HepG2 (cell line): ENCODE data around the gene ADI1. TPM values are rescaled to one million over a fixed set of nuclear protein-coding genes. Genes with fewer than 3 reads are reported as not detected.

Experiments used
- AKAP8 ChIP-seq: sonication (generic); formaldehyde crosslinking; IDR thresholded peaks from 2 replicates; pipeline ENCODE4 v1.5.1; 2020; ENCODE audit warnings: mild to moderate bottlenecking, missing genetic modification reagents
- GABPA ChIP-seq, 2 experiments: IDR thresholded peaks; 2 replicates each; pipeline ENCODE4 v1.6.1; 2011 to 2016; ENCODE audit warnings: low read depth in 2 of 2, low read length in 1 of 2, missing biosample characterization in 1 of 2, missing genetic modification characterization in 1 of 2
- HNRNPK ChIP-seq: fragments of 200-400 bp; formaldehyde crosslinking; IDR thresholded peaks from 2 replicates; pipeline ENCODE4 v1.6.1; 2018; ENCODE audit warnings: low read length, low read depth, moderate library complexity, mild to moderate bottlenecking; ENCODE audit not compliant: poor library complexity, severe bottlenecking
- ZFP36 ChIP-seq: fragments of 150-350 bp; IDR thresholded peaks from 2 replicates; pipeline ENCODE4 v1.6.1; 2018; ENCODE audit warnings: borderline replicate concordance, low read length, low read depth; ENCODE audit not compliant: partially characterized antibody
- ZNF572 ChIP-seq: sonication (generic); formaldehyde crosslinking; IDR thresholded peaks from 2 replicates; pipeline ENCODE4 v1.5.1; 2020; ENCODE audit warnings: mild to moderate bottlenecking, missing genetic modification reagents
- polyA plus RNA-seq, 8 experiments: library from polyadenylated mRNA; depleted of rRNA in 3 of 8; stranded (reverse) in 7 of 8; unstranded in 1 of 8; fragments of >200 nt; fragmentation: Illumina TruSeq in 4 of 8; extraction: Trizol in 4 of 8; gene quantifications; 2 replicates each; pipeline versions ENCODE4 v1.2.1 to v1.2.3, GENCODE V29; 2011 to 2016; ENCODE audit warnings: low read depth in 4 of 8, missing spikeins in 1 of 8, mixed read lengths in 1 of 8; ENCODE audit not compliant: insufficient read depth in 1 of 8
- total RNA-seq, 5 experiments: library from RNA; depleted of rRNA; stranded (reverse); fragments of >200 nt; fragmentation: Illumina TruSeq; extraction: Trizol; gene quantifications; 2 replicates each; pipeline ENCODE4 v1.2.3, GENCODE V29; 2016; ENCODE audit warnings: low read depth in 1 of 5
- TF ChIP-seq, protein P1 (sequence below): sonication (generic); formaldehyde crosslinking; IDR thresholded peaks from 2 replicates; pipeline ENCODE4 v1.4.0; 2020; ENCODE audit warnings: mild to moderate bottlenecking, missing genetic modification reagents
- TF ChIP-seq, protein P2 (sequence below): sonication (generic); formaldehyde crosslinking; IDR thresholded peaks from 2 replicates; pipeline ENCODE4 v1.4.0; 2020; ENCODE audit warnings: low read depth, missing genetic modification reagents
- TF ChIP-seq, protein P3 (sequence below): sonication (generic); formaldehyde crosslinking; conservative IDR thresholded peaks from 2 replicates; pipeline ENCODE4 v1.4.0; 2020; ENCODE audit warnings: mild to moderate bottlenecking, missing genetic modification reagents, moderate library complexity
- TF ChIP-seq, protein P4 (sequence below): sonication (generic); formaldehyde crosslinking; IDR thresholded peaks from 2 replicates; pipeline ENCODE4 v1.4.0; 2020; ENCODE audit warnings: low read depth, mild to moderate bottlenecking, missing genetic modification reagents

Gene ADI1
- total and polyA plus RNA-seq, 2 of the 13 experiments (the other 11 are each of a cell fraction or from before 2014, with no cell fraction given): 28.7 to 123 TPM

DNA sequence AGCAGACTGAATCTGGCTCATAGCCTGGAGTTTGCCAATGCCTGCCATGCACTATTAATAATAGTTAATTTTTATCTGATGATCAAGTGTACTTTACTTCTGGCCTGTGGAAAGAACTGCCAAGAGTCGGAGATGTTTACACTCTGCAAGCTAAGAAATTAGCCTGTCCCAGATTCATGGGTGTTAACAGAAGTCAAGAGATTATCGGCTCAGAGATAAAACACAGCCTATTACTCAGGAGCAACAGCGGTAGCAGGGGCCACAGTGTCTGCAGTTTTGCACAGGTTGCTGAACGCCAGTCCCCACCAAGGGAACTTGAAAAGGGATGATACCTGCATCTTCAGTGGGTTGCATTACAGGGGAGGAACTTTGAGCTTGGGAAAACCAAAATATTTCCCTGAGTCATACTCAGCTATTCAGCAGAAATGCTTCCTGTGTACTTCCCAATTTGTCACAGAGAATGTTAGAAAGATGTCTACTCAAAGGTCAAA is 4.3 kb upstream of the ADI1 start (continued):
- TF ChIP-seq, protein P1, sequence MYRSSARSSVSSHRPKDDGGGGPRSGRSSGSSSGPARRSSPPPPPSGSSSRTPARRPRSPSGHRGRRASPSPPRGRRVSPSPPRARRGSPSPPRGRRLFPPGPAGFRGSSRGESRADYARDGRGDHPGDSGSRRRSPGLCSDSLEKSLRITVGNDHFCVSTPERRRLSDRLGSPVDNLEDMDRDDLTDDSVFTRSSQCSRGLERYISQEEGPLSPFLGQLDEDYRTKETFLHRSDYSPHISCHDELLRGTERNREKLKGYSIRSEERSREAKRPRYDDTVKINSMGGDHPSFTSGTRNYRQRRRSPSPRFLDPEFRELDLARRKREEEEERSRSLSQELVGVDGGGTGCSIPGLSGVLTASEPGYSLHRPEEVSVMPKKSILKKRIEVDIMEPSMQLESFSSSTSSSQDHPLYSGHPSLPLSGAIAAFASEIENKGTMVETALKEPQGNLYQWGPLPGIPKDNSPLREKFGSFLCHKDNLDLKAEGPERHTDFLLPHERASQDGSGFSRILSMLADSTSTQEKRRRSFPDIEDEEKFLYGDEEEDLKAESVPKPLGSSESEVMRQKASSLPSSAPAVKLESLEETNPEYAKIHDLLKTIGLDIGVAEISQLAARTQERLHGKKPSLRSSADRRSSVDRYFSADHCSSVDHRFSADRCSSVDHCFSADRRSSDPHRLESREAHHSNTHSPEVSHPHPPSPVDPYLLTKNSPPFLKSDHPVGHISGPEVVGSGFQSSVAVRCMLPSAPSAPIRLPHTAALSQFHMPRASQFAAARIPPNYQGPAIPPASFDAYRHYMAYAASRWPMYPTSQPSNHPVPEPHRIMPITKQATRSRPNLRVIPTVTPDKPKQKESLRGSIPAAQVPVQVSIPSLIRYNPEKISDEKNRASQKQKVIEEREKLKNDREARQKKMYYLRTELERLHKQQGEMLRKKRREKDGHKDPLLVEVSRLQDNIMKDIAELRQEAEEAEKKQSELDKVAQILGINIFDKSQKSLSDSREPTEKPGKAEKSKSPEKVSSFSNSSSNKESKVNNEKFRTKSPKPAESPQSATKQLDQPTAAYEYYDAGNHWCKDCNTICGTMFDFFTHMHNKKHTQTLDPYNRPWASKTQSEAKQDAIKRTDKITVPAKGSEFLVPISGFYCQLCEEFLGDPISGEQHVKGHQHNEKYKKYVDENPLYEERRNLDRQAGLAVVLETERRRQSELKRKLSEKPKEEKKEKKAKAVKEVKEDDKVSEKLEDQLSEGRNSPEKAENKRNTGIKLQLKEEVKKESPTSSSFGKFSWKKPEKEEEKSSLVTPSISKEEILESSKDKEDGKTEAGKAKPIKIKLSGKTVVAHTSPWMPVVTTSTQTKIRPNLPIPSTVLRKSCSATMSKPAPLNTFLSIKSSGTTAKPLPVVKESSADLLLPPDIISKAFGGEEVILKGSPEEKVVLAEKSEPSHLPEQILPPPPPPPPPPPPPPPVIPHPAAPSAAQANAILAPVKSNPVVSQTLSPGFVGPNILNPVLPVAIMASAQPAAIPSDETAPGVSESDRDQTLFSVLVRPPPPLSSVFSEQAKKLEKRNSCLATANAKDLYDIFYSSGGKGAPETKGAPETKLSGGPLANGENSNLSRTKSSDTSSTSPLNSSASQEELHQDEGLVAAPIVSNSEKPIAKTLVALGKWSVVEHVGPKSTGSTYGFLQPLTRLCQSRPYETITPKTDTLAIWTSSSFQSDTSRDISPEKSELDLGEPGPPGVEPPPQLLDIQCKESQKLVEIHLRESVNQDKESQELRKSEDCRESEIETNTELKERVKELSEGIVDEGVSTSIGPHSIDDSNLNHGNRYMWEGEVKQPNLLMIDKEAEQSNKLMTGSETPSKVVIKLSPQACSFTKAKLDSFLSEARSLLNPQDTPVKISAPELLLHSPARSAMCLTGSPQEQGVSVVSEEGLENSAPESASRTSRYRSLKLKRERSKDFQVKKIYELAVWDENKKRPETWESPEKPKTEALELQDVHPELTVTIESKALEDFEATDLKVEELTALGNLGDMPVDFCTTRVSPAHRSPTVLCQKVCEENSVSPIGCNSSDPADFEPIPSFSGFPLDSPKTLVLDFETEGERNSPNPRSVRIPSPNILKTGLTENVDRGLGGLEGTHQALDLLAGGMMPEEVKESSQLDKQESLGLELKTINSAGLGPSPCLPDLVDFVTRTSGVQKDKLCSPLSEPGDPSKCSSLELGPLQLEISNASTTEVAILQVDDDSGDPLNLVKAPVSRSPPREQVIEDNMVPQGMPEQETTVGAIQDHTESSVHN (CRISPR knock-in tag): no peak
- no peak for TF ChIP-seq HNRNPK
- TF ChIP-seq, protein P2, sequence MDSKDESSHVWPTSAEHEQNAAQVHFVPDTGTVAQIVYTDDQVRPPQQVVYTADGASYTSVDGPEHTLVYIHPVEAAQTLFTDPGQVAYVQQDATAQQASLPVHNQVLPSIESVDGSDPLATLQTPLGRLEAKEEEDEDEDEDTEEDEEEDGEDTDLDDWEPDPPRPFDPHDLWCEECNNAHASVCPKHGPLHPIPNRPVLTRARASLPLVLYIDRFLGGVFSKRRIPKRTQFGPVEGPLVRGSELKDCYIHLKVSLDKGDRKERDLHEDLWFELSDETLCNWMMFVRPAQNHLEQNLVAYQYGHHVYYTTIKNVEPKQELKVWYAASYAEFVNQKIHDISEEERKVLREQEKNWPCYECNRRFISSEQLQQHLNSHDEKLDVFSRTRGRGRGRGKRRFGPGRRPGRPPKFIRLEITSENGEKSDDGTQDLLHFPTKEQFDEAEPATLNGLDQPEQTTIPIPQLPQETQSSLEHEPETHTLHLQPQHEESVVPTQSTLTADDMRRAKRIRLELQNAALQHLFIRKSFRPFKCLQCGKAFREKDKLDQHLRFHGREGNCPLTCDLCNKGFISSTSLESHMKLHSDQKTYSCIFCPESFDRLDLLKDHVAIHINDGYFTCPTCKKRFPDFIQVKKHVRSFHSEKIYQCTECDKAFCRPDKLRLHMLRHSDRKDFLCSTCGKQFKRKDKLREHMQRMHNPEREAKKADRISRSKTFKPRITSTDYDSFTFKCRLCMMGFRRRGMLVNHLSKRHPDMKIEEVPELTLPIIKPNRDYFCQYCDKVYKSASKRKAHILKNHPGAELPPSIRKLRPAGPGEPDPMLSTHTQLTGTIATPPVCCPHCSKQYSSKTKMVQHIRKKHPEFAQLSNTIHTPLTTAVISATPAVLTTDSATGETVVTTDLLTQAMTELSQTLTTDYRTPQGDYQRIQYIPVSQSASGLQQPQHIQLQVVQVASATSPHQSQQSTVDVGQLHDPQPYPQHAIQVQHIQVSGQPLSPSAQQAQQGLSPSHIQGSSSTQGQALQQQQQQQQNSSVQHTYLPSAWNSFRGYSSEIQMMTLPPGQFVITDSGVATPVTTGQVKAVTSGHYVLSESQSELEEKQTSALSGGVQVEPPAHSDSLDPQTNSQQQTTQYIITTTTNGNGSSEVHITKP: no peak
- TF ChIP-seq, protein P3, sequence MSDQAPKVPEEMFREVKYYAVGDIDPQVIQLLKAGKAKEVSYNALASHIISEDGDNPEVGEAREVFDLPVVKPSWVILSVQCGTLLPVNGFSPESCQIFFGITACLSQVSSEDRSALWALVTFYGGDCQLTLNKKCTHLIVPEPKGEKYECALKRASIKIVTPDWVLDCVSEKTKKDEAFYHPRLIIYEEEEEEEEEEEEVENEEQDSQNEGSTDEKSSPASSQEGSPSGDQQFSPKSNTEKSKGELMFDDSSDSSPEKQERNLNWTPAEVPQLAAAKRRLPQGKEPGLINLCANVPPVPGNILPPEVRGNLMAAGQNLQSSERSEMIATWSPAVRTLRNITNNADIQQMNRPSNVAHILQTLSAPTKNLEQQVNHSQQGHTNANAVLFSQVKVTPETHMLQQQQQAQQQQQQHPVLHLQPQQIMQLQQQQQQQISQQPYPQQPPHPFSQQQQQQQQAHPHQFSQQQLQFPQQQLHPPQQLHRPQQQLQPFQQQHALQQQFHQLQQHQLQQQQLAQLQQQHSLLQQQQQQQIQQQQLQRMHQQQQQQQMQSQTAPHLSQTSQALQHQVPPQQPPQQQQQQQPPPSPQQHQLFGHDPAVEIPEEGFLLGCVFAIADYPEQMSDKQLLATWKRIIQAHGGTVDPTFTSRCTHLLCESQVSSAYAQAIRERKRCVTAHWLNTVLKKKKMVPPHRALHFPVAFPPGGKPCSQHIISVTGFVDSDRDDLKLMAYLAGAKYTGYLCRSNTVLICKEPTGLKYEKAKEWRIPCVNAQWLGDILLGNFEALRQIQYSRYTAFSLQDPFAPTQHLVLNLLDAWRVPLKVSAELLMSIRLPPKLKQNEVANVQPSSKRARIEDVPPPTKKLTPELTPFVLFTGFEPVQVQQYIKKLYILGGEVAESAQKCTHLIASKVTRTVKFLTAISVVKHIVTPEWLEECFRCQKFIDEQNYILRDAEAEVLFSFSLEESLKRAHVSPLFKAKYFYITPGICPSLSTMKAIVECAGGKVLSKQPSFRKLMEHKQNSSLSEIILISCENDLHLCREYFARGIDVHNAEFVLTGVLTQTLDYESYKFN (CRISPR knock-in tag): no peak; the same call in 1 of the 2 replicates
- no peak for TF ChIP-seq ZNF572
- TF ChIP-seq GABPA (IDR thresholded peaks at IDR 0.05; ENCODE audit: low read depth, low read length): no peak
- TF ChIP-seq GABPA (CRISPR knock-in tag; IDR thresholded peaks at IDR 0.05; ENCODE audit: low read depth): no peak
- TF ChIP-seq ZFP36: no peak
- no peak for TF ChIP-seq AKAP8 (CRISPR knock-in tag)
- TF ChIP-seq, protein P4, sequence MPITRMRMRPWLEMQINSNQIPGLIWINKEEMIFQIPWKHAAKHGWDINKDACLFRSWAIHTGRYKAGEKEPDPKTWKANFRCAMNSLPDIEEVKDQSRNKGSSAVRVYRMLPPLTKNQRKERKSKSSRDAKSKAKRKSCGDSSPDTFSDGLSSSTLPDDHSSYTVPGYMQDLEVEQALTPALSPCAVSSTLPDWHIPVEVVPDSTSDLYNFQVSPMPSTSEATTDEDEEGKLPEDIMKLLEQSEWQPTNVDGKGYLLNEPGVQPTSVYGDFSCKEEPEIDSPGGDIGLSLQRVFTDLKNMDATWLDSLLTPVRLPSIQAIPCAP (CRISPR knock-in tag): no peak
